Measurements from ENCODE around the gene ADCY2.

Gene ADCY2

GRCh38 chr5:7754997-7755596 lies 359.2 kb downstream of the ADCY2 start:
- DNase-seq = peak; percentile 80

DNA sequence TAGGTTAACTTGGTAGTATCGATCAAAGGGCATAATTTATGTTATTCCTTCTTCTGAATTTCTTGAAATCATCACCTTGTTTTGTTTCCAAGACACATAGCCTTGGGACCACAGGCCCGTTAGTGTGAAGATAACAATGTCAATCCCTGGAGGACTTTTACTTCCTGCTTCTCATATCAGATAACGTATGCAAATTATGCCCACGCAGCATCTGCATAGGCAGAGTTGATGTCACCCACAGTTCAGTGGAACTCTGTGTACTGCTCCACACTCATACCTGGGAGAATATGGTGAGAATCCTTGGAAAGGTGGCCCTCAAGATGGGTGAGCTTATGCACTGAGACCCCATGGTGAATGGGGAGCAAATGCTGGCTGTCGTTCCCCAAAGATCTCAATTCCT lies 360.0 kb downstream of the ADCY2 start:
- DNase-seq = no peak

- DNase-seq = no peak
Observed at GRCh38 chr5:7756453-7756852, 360.5 kb downstream of the ADCY2 start.

DNA sequence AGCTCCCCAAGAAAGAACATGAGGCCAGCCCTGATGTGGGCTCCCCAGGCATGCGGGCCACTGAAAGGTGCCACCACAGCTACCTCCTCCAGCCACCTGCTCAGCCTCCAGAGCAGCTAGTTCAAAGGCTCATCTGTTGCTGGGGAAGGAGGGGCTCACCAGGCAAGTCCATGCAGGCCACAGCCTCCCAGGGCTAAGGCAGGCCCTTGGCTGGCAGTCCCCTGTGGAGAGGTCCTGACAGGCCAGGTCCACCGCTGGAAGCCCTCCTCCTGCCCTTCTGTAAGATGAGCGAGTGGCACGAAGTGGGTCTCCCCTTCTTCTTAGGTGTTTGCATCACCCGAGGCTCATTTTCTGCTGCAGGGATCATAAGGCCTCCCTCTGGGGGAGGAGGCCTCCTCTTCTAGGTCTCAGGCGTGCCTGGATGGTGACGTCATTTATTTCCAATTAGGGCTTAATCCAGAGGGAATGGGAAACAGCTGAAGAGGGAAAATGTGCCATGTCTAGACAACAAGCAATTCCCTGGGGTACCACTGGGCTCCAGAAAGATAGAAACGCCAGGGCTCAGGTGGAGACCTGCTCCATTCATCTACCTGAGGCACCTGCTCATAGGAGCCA lies 363.4 kb downstream of the ADCY2 start:
- no peak for DNase-seq

DNA sequence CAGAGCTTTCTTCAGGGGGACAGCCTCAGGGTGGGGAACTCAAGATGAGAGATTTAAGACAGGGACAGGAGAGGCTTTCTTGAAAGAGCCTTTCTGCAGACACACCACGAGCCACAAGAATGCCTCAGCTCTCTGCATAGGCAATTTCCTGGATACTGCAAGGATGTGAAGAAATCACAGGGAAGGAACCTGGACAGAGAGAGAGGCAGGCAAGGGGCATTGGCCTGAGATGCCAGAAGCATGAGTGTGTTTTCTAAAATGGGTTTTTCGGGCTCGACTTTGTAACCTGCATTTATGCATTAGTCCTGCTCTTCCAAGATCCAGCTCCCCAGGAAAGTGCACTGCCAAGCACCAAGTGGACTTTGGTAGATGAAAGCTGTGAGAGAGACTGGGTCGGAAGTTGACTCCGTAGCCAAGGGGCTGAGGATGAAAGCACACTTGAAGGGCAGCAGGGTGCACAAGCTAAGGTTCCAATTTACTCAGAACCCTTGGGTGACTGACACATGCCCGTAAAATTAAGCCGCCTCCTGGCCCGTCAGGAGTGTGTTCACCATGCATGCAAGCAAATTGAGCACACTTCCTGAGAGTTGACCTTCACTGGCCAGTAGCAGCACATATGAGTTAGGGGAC lies 364.1 kb downstream of the ADCY2 start:
- no peak for DNase-seq

GRCh38 chr5:7762267-7762666 lies 366.3 kb downstream of the ADCY2 start:
- DNase-seq = peak; percentile 61

GRCh38 chr5:7763621-7764072 lies 367.7 kb downstream of the ADCY2 start:
- DNase-seq = no peak

- DNase-seq = no peak
Observed at GRCh38 chr5:7764452-7764851, 368.5 kb downstream of the ADCY2 start.

DNA sequence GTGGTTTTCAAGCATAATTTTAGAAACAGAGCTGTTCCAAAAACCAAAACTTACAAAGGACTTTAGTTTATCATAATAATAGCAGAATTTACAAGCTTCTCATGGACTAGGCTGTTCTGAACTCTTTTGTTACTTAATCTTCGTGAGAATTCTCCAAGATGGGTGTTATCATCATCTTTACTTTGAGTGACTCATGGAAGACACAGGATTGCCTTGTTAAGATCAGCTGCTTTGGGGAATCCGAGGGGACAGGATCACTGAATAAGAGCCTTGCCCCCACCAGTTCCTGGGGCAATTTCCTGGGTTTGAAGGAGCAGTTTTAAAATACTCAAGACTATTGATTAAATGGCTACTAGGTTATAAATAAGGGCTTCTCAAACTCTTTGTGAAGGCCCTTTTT lies 374.5 kb downstream of the ADCY2 start:
- no peak for DNase-seq

DNA sequence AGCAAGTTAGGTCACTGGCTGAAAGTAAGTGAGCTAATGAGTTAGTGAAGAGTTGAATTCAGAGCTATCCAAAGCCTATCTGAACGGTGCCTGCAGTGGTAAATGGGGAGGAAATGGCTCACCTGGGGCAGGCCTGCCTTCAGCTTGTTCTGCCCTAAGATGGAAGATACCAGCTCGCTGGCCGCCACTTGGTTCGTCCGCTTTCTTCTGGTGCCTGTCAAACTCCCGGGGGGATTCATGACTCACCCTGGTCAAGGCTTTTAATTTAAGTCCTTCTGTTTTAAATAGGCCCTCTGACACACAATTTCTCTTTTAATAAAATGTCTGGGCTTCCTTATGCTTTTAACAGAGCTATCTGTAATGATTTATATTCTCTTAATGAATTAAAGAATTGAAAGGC lies 376.2 kb downstream of the ADCY2 start:
- DNase-seq = no peak

- no peak for DNase-seq
Observed at GRCh38 chr5:7773178-7773577, 377.2 kb downstream of the ADCY2 start.

- no peak for DNase-seq
Observed at GRCh38 chr5:7776442-7776841, 380.5 kb downstream of the ADCY2 start.

GRCh38 chr5:7779019-7780005 lies 383.4 kb downstream of the ADCY2 start:
- no peak for DNase-seq

DNA sequence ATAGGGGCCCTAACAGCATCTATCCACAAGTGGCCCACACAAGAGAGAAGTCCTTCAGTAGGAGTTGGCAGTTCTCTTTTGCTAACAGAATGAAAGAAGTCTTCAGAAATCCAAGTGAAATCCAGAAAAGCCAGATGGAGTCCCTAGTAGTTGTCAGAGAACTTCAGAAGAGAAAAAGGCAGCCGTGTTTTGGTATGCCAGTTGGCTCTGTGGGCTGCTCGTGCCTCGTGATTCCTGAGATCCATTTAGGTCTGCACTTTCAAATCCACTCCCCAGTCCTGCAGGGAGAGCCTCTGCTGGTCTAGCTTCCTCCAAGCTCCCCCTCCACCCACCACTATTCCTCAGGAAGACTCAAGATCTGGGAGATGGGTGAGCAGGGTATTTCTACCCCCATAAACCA lies 386.0 kb downstream of the ADCY2 start:
- DNase-seq = no peak

DNA sequence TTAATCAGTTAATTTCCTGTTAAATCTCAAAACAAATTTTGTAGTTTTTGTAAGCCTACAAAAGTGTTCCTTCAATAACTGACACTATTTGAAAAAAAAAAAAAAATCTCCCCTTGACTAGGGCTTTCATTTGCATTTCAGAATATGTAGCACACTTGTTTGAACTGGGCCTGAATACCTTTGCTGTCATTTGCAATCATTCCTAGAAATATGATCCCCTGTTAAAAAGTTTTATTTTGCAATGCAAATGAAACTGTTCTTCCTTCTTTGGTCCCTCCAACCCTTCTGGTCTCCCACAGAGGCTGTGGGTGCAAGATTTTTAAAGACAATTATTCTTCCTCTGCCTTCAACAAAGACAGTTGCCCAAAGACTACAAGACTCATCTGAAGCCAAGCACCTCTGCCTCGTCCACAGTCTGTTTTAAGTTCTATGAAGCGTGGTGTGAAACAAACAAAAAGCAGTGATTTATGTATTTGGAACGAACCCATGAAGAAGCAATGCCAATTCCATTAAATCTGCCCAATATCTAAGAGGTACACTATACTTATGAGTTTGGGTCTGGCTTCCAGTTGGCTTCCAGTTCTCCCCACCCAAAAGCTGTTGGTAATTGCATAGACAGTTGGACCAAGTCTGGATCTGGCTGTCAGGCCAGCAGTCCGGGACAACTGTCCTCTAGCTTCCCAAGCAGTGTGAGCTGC lies 388.9 kb downstream of the ADCY2 start:
- no peak for DNase-seq

DNA sequence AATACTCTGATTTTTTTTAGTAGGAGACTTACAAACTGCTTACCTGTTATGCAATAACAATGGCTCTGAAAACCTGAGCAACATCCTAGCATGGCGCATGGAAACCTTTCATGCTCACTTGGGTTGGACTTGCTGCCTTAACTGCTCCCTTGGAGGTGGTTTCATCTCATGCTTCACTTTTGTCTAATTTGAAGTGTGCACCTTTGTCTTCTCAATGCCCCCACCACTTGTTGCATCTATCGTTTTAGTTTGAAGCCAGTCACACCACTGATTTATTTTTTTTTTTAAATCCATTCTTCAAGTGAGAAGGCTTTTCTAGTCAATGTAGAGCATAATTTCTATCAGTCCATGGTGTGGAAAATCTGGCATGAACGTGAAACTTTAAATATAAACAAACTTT lies 391.8 kb downstream of the ADCY2 start:
- DNase-seq = no peak

GRCh38 chr5:7789567-7789966 lies 393.6 kb downstream of the ADCY2 start:
- DNase-seq = no peak

GRCh38 chr5:7793895-7794294 lies 398.0 kb downstream of the ADCY2 start:
- no peak for DNase-seq

- DNase-seq = no peak
Observed at GRCh38 chr5:7794311-7794710, 398.4 kb downstream of the ADCY2 start.

DNA sequence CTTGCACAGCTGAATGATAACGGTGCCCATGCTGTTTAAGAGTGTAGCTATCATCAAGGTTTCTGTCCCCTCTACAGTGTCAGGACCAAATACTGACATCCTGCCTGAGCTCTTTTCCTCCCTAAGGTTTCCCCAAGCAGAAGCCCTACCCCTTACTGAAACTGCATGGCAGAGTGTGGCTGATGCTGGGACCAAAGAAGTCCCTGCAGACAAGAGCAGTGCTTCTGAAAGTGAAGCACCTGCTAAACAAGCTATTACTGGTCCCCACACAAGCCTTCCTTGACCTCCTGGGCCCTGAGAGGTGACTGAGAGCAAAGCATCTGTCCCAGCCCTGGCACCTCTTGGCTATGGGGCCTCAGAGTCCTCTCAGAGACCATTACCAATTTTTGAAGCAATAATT lies 398.9 kb downstream of the ADCY2 start:
- no peak for DNase-seq

DNA sequence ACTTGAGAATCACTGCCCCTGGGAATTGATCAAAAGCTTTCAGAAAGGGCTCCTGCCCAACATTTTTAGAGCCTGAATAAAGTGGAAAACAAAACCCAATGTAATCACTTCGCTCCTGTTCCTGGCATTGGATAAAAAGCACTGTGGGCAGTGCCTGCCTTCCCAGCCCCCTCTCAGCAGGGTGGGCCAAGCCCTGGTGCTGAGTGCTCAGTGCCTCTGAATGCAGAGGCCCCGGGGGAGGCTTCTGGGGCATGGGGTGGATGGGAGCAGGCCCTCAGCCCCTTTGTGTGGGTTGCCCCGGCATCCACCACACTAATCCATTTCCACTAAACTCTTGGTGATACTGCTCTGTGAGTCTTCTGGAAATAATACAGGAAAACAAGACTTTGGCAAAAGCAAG lies 399.4 kb downstream of the ADCY2 start:
- no peak for DNase-seq

GRCh38 chr5:7801891-7802614 lies 406.1 kb downstream of the ADCY2 start:
- DNase-seq = no peak
